Endothelial cell of umbilical vein (primary cell): ENCODE measurements around the gene DOCK4. TPM values are rescaled to one million over a fixed set of nuclear protein-coding genes. Genes with fewer than 3 reads are reported as not detected.

ENCODE experiments used
- BruUV-seq: library from RNA; stranded (reverse); fragments of 400-500 nt; replicated peaks from 2 replicates; lab custom pipeline; 2021; lab: Mats Ljungman, UMichigan
- CTCF ChIA-PET: fragments of 300-600, 350-600 bp; sonication (Branson Sonifier 250); formaldehyde crosslinking; loops from one replicate; lab custom pipeline; 2021; ENCODE audit warnings: antibody characterized with exemption, inconsistent platforms; lab: Charles Lee
- POLR2A ChIA-PET: fragments of 300-600, 350-600 bp; sonication (Branson Sonifier 250); formaldehyde crosslinking; loops from one replicate; lab custom pipeline; 2021; ENCODE audit warnings: antibody characterized with exemption, inconsistent platforms; lab: Charles Lee
- DNase-seq: peaks from one replicate; pipeline ENCODE4 v3.0.0-alpha.2; 2011; ENCODE audit warnings: low read depth, low spot score
- FAIRE-seq: peaks from 2 replicates; lab custom pipeline; 2011; peaks lifted over from hg19 to GRCh38; lab: Jason Lieb, UNC
- H2AFZ ChIP-seq: 2 replicates; pipeline ENCODE4 v1.6.0; 2012; ENCODE audit warnings: low read depth, low read length, control low read depth, inconsistent platforms
- H3K27ac ChIP-seq: 2 replicates; pipeline ENCODE4 v1.5.1; 2011; ENCODE audit warnings: low read depth, mild to moderate bottlenecking, control low read depth, low read length, moderate library complexity; ENCODE audit not compliant: insufficient read depth
- H3K27me3 ChIP-seq, 2 experiments: 2 replicates each; pipeline versions ENCODE4 v1.6.0 to v1.6.1; 2011; ENCODE audit warnings: low read length in 2 of 2, mixed read lengths in 1 of 2; ENCODE audit not compliant: control insufficient read depth in 2 of 2, insufficient read depth in 2 of 2
- H3K36me3 ChIP-seq, 2 experiments: 2 replicates in 1 of 2; 3 replicates in 1 of 2; pipeline ENCODE4 v1.5.1; 2011; ENCODE audit warnings: low read length in 2 of 2, mild to moderate bottlenecking in 1 of 2, moderate library complexity in 1 of 2; ENCODE audit not compliant: control insufficient read depth in 2 of 2, insufficient read depth in 2 of 2; ENCODE audit errors: extremely low read depth in 1 of 2
- H3K4me1 ChIP-seq: 3 replicates; pipeline ENCODE4 v1.5.1; 2011; ENCODE audit warnings: mild to moderate bottlenecking, low read length; ENCODE audit not compliant: control insufficient read depth, insufficient read depth; ENCODE audit errors: extremely low read depth
- H3K4me2 ChIP-seq: 2 replicates; pipeline ENCODE4 v1.6.1; 2011; ENCODE audit warnings: low read length, control low read depth, mixed read lengths; ENCODE audit not compliant: insufficient read depth
- H3K4me3 ChIP-seq, 3 experiments: fragments of 200-600 bp in 1 of 3; sonication (generic), shearing (Covaris generic) in 1 of 3; replicated peaks in 1 of 3; 2 replicates each; pipeline ENCODE4 v1.5.1; 2011 to 2016; ENCODE audit warnings: control low read depth in 3 of 3, low read length in 3 of 3, mild to moderate bottlenecking in 2 of 3, inconsistent platforms in 1 of 3, low read depth in 1 of 3, moderate library complexity in 1 of 3; ENCODE audit not compliant: insufficient read depth in 1 of 3
- H3K79me2 ChIP-seq: 2 replicates; pipeline ENCODE4 v1.6.0; 2012; ENCODE audit warnings: low read length, inconsistent platforms; ENCODE audit not compliant: control insufficient read depth, insufficient read depth
- H3K9ac ChIP-seq: replicated peaks from 2 replicates; pipeline ENCODE3; 2011; ENCODE audit warnings: low read length, control low read depth; ENCODE audit not compliant: insufficient read depth; ENCODE audit errors: extremely low read depth
- H3K9me1 ChIP-seq: replicated peaks from 3 replicates; pipeline ENCODE4 v1.6.0; 2011; ENCODE audit warnings: mild to moderate bottlenecking, low read length; ENCODE audit not compliant: control insufficient read depth, insufficient read depth; ENCODE audit errors: extremely low read depth
- H3K9me3 ChIP-seq: replicated peaks from 2 replicates; pipeline ENCODE4 v1.5.1; 2012; ENCODE audit warnings: low read length, inconsistent platforms; ENCODE audit not compliant: control insufficient read depth, insufficient read depth
- H4K20me1 ChIP-seq: replicated peaks from 2 replicates; pipeline ENCODE3; 2011; ENCODE audit warnings: mild to moderate bottlenecking, low read length; ENCODE audit not compliant: control insufficient read depth, insufficient read depth; ENCODE audit errors: extremely low read depth
- CTCF ChIP-seq, 2 donors: IDR thresholded peaks; 1 replicate in 1 of 2; 2 replicates in 1 of 2; pipeline ENCODE4 v1.5.1; 2011; ENCODE audit warnings: low read length in 2 of 2, mild to moderate bottlenecking in 2 of 2, moderate library complexity in 2 of 2, control low read depth in 1 of 2, inconsistent platforms in 1 of 2, low read depth in 1 of 2; ENCODE audit not compliant: insufficient read depth in 1 of 2; ENCODE audit errors: extremely low read depth in 1 of 2
- EZH2 ChIP-seq: IDR thresholded peaks from 2 replicates; pipeline ENCODE4 v1.6.1; 2012; ENCODE audit warnings: borderline replicate concordance, low read depth, mild to moderate bottlenecking, moderate library complexity, low read length, inconsistent platforms; ENCODE audit not compliant: severe bottlenecking
- FOS ChIP-seq: IDR thresholded peaks from 2 replicates; pipeline ENCODE4 v1.6.1; 2011; ENCODE audit warnings: mild to moderate bottlenecking, low read length, moderate library complexity, borderline replicate concordance; ENCODE audit not compliant: insufficient read depth
- GATA2 ChIP-seq: IDR thresholded peaks from 2 replicates; pipeline ENCODE4 v1.7.0; 2011; ENCODE audit warnings: low read depth, mild to moderate bottlenecking, moderate library complexity, mixed read lengths, low read length; ENCODE audit not compliant: insufficient read length, insufficient read depth
- MYC ChIP-seq: IDR thresholded peaks from one replicate; pipeline ENCODE4 v1.6.1; 2011; ENCODE audit warnings: mild to moderate bottlenecking, low read depth, low read length
- POLR2A ChIP-seq: IDR thresholded peaks from 2 replicates; pipeline ENCODE4 v1.6.1; 2012; ENCODE audit warnings: low read depth, mild to moderate bottlenecking, control low read depth, low read length
- POLR2AphosphoS5 ChIP-seq: IDR thresholded peaks from 2 replicates; pipeline ENCODE4 v1.6.1; 2012; ENCODE audit warnings: low read depth, mild to moderate bottlenecking, control low read depth, low read length, moderate library complexity; ENCODE audit not compliant: insufficient read depth
- dilution Hi-C: fragments of 300-500 bp; cut with MboI; formaldehyde crosslinking; loops from one replicate; pipeline ENCODE4 v1.15.0; 2019; ENCODE audit warnings: low sequenced_read_pairs; ENCODE audit not compliant: extremely low pct_ligation_motif_present
- intact Hi-C: fragments of 100-400 bp; cut with micrococcal nuclease; formaldehyde crosslinking; loops from one replicate; pipeline ENCODE4 v1.10.0; 2022
- polyA plus RNA-seq, 4 experiments: library from polyadenylated mRNA; depleted of rRNA in 3 of 4; stranded (reverse) in 3 of 4; unstranded in 1 of 4; fragments of >200 nt; gene quantifications; 2 replicates each; pipeline versions ENCODE4 v1.2.1 to v1.2.3, GENCODE V29; 2011 to 2012; ENCODE audit warnings: missing spikeins in 1 of 4
- total RNA-seq: library from RNA; stranded (reverse); gene quantifications from 2 replicates; pipeline ENCODE4 v1.2.3, GENCODE V29; 2021
- TF ChIP-seq, protein P1 (sequence below): IDR thresholded peaks from 2 replicates; pipeline ENCODE4 v1.6.1; 2011; ENCODE audit not compliant: insufficient read depth, insufficient read length

Gene DOCK4
- total and polyA plus RNA-seq, 2 donors (not counting 3 experiments of a cell fraction or from before 2014, with no cell fraction given), result 47.4 to 164 TPM

GRCh38 chr7:112184455-112184854, 21.7 kb downstream of the DOCK4 start:
- Histone ChIP-seq H3K9me1 (no peaks in the 10 kb centered on the region), H3K27me3 (no peaks in the 10 kb centered on the region), H3K9me3 (no peaks in the 10 kb centered on the region), H4K20me1 (no peaks in the 10 kb centered on the region), H3K27ac (peak overlapping the region; percentile 64), H3K4me2 (no peak overlapping the region), H3K9ac (no peak overlapping the region), H3K79me2 (peaks cover 100% of the 10 kb centered on the region), H3K4me1 (peaks cover 71% of the 10 kb centered on the region), H3K4me3 (no peak overlapping the region), H3K36me3 (no peaks in the 10 kb centered on the region), H2AFZ (no peak overlapping the region)
- POLR2A ChIA-PET, result no interaction called here
- CTCF ChIA-PET, result interaction anchor here (0.5 to 1.8 kb wide), 3 partner anchors 14 to 21 kb away, joined by 3 to 5 read pairs (median 3); no protein-coding TSS in a partner anchor
- DNase-seq (no peak), FAIRE-seq (no peak)
- no peak for TF ChIP-seq POLR2AphosphoS5
- TF ChIP-seq POLR2A, result no peak
- TF ChIP-seq GATA2, result no peak
- TF ChIP-seq FOS, result no peak
- TF ChIP-seq, protein P1, sequence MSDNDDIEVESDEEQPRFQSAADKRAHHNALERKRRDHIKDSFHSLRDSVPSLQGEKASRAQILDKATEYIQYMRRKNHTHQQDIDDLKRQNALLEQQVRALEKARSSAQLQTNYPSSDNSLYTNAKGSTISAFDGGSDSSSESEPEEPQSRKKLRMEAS, result no peak
- TF ChIP-seq EZH2, result no peak
- TF ChIP-seq MYC, result no peak
- intact Hi-C loops (no loop called here), dilution Hi-C loops (no loop called here)
- BruUV-seq, result no TSS peak

DNA sequence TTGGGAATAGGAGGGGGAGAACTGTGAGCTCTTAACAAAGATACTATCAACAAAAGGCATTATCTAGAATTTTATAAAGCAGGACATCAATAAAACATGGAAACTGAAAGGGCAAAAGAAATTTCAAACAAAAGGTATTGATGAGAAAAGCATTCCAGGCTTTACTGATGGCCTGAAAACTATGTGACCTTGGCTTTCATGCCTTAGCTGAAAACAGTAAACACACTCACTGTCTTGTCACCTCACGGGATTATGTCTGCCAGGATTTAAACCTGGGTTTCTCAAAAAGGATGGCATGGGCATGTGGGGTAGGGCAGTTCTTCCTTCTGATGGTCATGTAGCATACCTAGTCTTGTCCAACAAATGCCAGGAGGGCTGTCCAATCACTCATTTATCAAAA, 22.9 kb downstream of the DOCK4 start:
- dilution Hi-C loops, result no loop called here
- Histone ChIP-seq H3K9me3 (no peaks in the 10 kb centered on the region), H3K79me2 (peaks cover 100% of the 10 kb centered on the region), H3K4me1 (peaks cover 60% of the 10 kb centered on the region), H3K36me3 (no peaks in the 10 kb centered on the region), H3K27me3 (no peaks in the 10 kb centered on the region), H3K27ac (no peak overlapping the region), H4K20me1 (no peaks in the 10 kb centered on the region), H3K9ac (no peak overlapping the region), H3K4me2 (no peak overlapping the region), H3K4me3 (no peak overlapping the region), H3K9me1 (no peaks in the 10 kb centered on the region), H2AFZ (no peak overlapping the region)
- no peak for DNase-seq
- BruUV-seq, result no TSS peak
- POLR2A ChIA-PET, result interaction anchor here (0.6 kb wide), 1 partner anchor 13 kb away, joined by 3 read pairs; no protein-coding TSS in a partner anchor
- no peak for TF ChIP-seq FOS
- TF ChIP-seq CTCF (IDR thresholded peaks at IDR 0.05; ENCODE audit: extremely low read depth in 1 of 2, insufficient read depth in 1 of 2, low read depth in 1 of 2, low read length in 2 of 2), result no peak
- no peak for TF ChIP-seq MYC
- no peak for TF ChIP-seq GATA2
- TF ChIP-seq POLR2AphosphoS5, result no peak
- FAIRE-seq, result no peak
- CTCF ChIA-PET, result interaction anchor here (2.3 kb wide), 1 partner anchor 10 kb away, joined by 8 read pairs; no protein-coding TSS in a partner anchor
- intact Hi-C loops, result no loop called here
